Measurements from ENCODE around the gene PEX16. TPM values are rescaled to one million over a fixed set of nuclear protein-coding genes. Genes with fewer than 3 reads are reported as not detected.

PEX16 gene
- total RNA-seq, 2 donors from 2014 or later, result 32.2 to 37.8 TPM

DNA sequence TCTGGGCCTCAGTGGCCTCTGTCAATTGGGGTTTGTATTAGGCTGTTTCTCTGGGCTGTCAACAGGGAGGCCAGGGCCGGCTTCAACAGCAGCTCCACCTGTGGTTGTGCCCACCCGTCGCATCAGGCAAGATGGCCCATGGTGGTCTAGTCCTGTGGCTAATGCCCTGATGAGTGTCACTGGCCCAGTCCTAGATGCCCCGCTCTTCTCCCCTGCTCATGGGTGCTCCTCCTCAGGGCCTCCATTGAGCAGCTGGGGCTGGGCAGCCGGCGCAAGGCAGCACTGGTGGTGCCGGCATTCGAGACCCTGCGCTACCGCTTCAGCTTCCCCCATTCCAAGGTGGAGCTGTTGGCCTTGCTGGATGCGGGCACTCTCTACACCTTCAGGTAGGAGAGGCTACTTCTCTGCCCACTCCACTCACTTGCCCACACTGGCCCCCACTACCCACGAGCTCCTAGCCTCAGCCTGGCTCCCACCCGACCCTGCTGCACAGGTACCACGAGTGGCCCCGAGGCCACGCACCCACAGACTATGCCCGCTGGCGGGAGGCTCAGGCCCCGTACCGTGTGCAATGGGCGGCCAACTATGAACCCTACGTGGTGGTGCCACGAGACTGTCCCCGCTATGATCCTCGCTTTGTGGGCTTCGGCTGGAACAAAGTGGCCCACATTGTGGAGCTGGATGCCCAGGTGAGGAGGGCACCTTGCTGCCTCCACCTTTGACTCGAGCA, 10.2 kb upstream of the PEX16 start:
- Mint-ChIP-seq H3K9me3 (no peaks in the 10 kb centered on the region), H3K4me1 (peaks cover 3% of the 10 kb centered on the region), H3K27ac (no peak overlapping the region), H3K4me3 (no peak overlapping the region), H3K36me3 (ENCODE audit: low read depth) (peaks cover 9% of the 10 kb centered on the region), H3K27me3 (ENCODE audit: insufficient read depth) (peaks cover 13% of the 10 kb centered on the region)
- Histone ChIP-seq H3K4me1 (ENCODE audit: control insufficient read depth, insufficient read depth, low read length) (no peaks in the 10 kb centered on the region), H3K9ac (ENCODE audit: extremely low read depth, low read length, poor library complexity, severe bottlenecking) (no peak overlapping the region), H3K36me3 (ENCODE audit: control insufficient read depth, insufficient read depth, low read length) (peaks cover 4% of the 10 kb centered on the region), H3K4me3 (ENCODE audit: low read length) (no peak overlapping the region), H3K9me3 (ENCODE audit: control insufficient read depth, low read length) (no peaks in the 10 kb centered on the region), H3K27ac (ENCODE audit: low read depth, low read length) (no peak overlapping the region), H3K27me3 (ENCODE audit: control insufficient read depth, insufficient read depth, low read length, poor library complexity, severe bottlenecking) (peaks cover 19% of the 10 kb centered on the region)
- DNase-seq, result peak; percentile 38
- WGBS, 2 experiments (ENCODE audit: insufficient coverage in 1 of 2, insufficient read length in 1 of 2), result 92 to 93% methylated on average over 20 to 27 of the region's 27 CpGs
- TF ChIP-seq, protein P1, sequence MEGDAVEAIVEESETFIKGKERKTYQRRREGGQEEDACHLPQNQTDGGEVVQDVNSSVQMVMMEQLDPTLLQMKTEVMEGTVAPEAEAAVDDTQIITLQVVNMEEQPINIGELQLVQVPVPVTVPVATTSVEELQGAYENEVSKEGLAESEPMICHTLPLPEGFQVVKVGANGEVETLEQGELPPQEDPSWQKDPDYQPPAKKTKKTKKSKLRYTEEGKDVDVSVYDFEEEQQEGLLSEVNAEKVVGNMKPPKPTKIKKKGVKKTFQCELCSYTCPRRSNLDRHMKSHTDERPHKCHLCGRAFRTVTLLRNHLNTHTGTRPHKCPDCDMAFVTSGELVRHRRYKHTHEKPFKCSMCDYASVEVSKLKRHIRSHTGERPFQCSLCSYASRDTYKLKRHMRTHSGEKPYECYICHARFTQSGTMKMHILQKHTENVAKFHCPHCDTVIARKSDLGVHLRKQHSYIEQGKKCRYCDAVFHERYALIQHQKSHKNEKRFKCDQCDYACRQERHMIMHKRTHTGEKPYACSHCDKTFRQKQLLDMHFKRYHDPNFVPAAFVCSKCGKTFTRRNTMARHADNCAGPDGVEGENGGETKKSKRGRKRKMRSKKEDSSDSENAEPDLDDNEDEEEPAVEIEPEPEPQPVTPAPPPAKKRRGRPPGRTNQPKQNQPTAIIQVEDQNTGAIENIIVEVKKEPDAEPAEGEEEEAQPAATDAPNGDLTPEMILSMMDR (conservative IDR thresholded peaks at IDR 0.05), result no peak

DNA sequence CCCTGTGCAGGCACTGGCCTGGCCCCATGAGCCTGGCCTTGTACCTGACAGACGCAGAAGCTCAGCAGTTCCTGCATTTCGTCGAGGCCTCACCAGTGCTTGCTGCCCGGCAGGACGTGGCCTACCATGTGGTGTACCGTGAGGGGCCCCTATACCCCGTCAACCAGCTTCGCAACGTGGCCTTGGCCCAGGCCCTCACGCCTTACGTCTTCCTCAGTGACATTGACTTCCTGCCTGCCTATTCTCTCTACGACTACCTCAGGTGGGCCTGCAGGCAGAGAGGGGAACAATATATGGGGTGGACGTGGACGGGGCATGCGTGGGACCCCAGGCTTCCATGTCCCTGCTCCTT, 9.6 kb upstream of the PEX16 start:
- H3K9me3 ChIP-seq (ENCODE audit: control insufficient read depth, low read length), result no peaks in the 10 kb centered on the region
- 91 to 93% methylated on average over 9 to 15 of the region's 15 CpGs for WGBS, 2 experiments (ENCODE audit: insufficient coverage in 1 of 2, insufficient read length in 1 of 2)
- no peaks in the 10 kb centered on the region for H3K4me1 ChIP-seq (ENCODE audit: control insufficient read depth, insufficient read depth, low read length)
- Mint-ChIP-seq H3K4me1 (peaks cover 3% of the 10 kb centered on the region), H3K9me3 (no peaks in the 10 kb centered on the region), H3K27ac (no peak overlapping the region), H3K4me3 (no peak overlapping the region), H3K36me3 (ENCODE audit: low read depth) (peaks cover 4% of the 10 kb centered on the region), H3K27me3 (ENCODE audit: insufficient read depth) (peaks cover 13% of the 10 kb centered on the region)
- H3K27ac ChIP-seq (ENCODE audit: low read depth, low read length), result no peak overlapping the region
- H3K9ac ChIP-seq (ENCODE audit: extremely low read depth, low read length, poor library complexity, severe bottlenecking), result no peak overlapping the region
- H3K27me3 ChIP-seq (ENCODE audit: control insufficient read depth, insufficient read depth, low read length, poor library complexity, severe bottlenecking), result peaks cover 22% of the 10 kb centered on the region
- peaks cover 3% of the 10 kb centered on the region for H3K36me3 ChIP-seq (ENCODE audit: control insufficient read depth, insufficient read depth, low read length)
- DNase-seq, result peak; percentile 41
- H3K4me3 ChIP-seq (ENCODE audit: low read length), result no peak overlapping the region
- TF ChIP-seq, protein P1 (conservative IDR thresholded peaks at IDR 0.05), result no peak

DNA sequence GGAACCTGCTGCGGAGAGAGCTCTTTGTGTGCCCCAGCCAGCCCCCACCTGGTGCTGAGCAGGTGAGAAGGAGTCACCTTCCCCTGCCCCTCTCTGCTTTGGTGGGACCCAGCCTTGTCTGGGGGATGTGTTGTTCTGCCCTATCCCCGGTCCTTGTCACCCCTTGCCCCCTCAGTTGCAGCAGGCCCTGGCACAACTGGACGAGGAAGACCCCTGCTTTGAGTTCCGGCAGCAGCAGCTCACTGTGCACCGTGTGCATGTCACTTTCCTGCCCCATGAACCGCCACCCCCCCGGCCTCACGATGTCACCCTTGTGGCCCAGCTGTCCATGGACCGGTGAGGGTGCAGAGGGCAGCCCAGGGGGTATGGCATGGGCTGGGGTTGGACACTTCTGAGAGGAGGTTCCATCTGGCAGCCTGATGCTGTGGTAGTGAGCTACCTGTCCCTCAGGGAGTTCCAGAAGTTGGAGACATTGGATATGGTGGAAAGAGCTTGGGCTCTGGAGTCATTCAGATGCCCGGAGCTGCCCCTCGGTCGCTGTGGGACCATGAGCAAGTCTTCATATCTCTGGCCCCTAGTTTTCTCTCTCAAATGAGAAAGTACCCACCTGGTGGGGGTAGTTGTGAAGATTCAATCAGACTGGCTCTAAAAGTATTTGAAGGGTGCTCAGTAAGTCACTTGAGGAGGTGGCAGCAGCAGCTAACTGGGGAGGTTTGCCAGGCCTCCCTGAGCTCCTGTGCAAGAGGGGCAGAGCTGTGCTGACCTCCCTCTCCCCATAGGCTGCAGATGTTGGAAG, 9.1 kb upstream of the PEX16 start:
- H3K9me3 ChIP-seq (ENCODE audit: control insufficient read depth, low read length), result no peaks in the 10 kb centered on the region
- H3K4me1 Mint-ChIP-seq, result peaks cover 4% of the 10 kb centered on the region
- DNase-seq, result no peak

More for the DNA sequence above, 9.1 kb upstream of the PEX16 start:
- H3K27ac Mint-ChIP-seq, result no peak overlapping the region
- Histone ChIP-seq H3K36me3 (ENCODE audit: control insufficient read depth, insufficient read depth, low read length) (peaks cover 3% of the 10 kb centered on the region), H3K9ac (ENCODE audit: extremely low read depth, low read length, poor library complexity, severe bottlenecking) (no peak overlapping the region), H3K4me1 (ENCODE audit: control insufficient read depth, insufficient read depth, low read length) (no peaks in the 10 kb centered on the region), H3K27me3 (ENCODE audit: control insufficient read depth, insufficient read depth, low read length, poor library complexity, severe bottlenecking) (peaks cover 22% of the 10 kb centered on the region), H3K27ac (ENCODE audit: low read depth, low read length) (no peak overlapping the region), H3K4me3 (ENCODE audit: low read length) (no peak overlapping the region)
- H3K36me3 Mint-ChIP-seq (ENCODE audit: low read depth), result peaks cover 2% of the 10 kb centered on the region
- H3K27me3 Mint-ChIP-seq (ENCODE audit: insufficient read depth), result peaks cover 13% of the 10 kb centered on the region
- TF ChIP-seq, protein P1 (conservative IDR thresholded peaks at IDR 0.05), result no peak
- no peaks in the 10 kb centered on the region for H3K9me3 Mint-ChIP-seq
- no peak overlapping the region for H3K4me3 Mint-ChIP-seq
- 95% methylated on average over 6 to 12 of the region's 12 CpGs for WGBS, 2 experiments (ENCODE audit: insufficient coverage in 1 of 2, insufficient read length in 1 of 2)

Measured in endodermal cell (in vitro differentiated cells).